GM18520 (cell line): ENCODE results near the gene SLC7A5.
"Not testable (repeated sequence)": the region's sequence is repeated elsewhere in the genome, so short reads cannot be mapped to it uniquely, and the experiment has no call there.

ENCODE experiments used
- ATAC-seq: cut with Tn5 transposase; IDR thresholded peaks from one replicate; pipeline ENCODE4 v1.9.1; 2021; ENCODE audit not compliant: unreplicated experiment

Gene SLC7A5

DNA sequence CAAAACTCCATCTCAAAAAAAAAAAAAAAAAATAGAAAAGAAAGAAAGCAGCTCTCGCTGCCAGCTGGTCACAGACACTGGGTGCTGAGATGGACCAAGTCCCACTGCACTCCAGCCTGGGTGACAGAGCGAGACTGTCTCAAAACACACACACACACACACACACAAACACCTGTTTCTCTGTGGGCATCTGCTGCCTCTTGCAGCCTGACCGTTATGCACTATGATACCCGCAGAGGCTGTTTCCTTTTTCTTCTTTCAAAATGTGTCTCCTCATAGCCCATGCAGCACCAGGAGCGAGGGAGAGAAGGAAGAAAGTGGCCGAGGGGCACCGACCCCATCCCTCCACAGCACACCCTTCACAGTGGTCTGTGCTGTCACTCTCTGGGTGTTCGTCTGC lies 66.6 kb downstream of the SLC7A5 start:
- no peak for ATAC-seq

DNA sequence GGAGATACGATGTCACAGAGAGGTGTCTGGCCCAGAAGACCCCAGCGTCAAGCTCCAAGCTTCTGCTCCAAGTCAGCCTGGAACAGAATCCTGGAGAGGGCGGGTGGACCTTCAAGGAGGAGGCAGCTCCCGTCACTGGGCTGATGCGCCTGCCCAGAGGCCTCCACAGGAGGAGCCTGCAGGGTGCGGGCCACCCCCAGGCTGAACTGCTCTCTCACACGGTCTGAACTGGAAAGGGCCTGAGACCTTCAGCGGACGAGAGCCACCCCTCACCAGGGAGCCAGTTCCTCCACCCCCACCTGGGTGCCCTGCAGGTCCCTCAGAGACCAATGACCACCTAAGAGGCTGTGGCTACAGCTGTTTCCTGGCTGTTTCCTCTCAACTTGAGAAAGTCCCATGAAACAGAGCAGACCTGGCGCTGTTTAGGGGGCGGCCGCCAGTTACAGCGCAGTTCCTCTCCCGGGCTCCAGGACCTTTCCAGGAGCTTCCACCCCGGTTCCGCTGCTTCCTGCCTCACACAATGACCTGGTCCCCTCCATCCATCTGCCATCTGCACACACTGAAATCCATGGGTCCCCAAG lies 67.5 kb downstream of the SLC7A5 start:
- ATAC-seq = no peak

DNA sequence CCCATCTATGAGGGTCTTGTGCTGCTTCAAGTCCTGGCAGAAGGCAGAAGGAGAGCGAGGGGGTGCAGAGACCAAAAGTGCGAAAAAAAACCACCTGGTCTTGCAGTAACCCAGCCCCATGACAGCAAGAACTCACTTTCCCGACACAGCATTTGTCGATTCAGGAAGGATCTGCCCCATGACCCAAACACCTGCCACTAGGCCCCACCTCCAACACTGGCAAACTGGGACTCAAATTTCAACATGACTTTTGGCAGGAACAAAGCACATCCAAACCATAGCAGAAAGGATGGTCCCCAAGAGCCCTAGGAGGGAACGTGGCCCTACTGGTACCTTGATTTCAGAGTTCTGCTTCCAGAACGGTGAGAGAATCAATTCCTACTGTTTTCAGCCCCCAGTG lies 68.8 kb downstream of the SLC7A5 start:
- no peak for ATAC-seq

DNA sequence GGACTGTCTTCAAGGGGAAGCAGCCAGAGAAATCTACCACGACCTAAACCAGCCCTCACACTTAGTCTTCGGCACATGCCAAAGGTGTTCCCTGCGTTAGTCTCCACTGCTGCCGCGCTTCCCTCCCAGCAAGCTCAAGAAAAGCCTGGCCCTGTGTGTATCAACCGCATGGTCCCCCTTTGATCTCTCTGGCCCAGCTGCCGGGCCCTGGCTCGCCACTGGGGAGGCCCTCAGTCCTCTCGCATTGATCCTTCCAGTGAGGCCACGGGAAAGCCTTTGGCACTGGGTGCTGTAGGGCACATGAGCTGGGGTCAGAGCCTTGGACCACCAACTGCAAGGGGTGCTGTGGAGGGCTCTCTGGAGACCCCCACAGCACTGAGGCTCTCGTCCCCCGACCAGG lies 74.0 kb downstream of the SLC7A5 start:
- ATAC-seq = no peak

DNA sequence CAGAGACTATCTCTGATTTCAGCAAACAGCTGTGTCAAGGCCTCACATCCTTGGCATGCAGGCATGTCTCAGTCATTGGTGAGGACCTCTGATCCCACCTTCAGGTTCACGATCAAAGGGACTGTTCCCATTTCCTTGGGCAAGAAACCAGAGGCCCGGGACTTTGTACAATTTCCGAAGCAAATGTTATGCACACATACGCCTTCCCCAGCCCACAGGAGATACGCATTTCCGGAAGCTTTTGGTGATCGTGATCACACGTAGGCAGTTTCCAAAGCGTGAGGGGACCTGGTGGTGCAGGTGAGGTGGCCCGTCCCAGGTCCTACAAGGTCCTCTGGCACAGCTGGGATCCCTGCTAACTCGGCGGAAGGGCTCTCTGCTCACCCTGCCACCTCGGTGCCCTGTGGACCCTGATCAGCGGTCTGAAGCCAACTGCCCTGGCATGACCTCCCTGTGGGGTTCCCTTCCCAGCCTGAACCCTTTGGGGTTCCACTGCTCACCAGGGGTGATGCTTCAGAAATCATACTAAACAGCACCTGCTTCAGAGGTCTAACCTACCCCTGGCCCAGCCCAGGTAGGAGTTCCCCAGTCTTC lies 74.7 kb downstream of the SLC7A5 start:
- ATAC-seq = no peak

DNA sequence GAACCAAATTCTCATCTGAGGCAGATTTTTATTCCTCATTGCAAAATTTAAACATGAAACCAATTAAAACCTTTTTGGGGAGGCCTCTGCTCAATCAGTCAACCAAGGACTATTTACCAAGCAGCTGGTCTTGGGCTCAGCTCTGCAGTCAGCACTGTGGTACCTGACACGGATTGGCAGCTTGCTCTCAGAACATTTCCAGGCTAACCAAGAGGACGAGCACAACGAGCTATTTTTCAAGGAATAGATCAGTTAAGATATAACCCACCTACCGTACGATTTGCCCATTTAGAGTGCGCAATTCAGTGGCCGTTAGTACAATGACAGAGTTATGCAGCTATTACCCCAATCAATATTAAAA lies 77.1 kb downstream of the SLC7A5 start:
- ATAC-seq = no peak

DNA sequence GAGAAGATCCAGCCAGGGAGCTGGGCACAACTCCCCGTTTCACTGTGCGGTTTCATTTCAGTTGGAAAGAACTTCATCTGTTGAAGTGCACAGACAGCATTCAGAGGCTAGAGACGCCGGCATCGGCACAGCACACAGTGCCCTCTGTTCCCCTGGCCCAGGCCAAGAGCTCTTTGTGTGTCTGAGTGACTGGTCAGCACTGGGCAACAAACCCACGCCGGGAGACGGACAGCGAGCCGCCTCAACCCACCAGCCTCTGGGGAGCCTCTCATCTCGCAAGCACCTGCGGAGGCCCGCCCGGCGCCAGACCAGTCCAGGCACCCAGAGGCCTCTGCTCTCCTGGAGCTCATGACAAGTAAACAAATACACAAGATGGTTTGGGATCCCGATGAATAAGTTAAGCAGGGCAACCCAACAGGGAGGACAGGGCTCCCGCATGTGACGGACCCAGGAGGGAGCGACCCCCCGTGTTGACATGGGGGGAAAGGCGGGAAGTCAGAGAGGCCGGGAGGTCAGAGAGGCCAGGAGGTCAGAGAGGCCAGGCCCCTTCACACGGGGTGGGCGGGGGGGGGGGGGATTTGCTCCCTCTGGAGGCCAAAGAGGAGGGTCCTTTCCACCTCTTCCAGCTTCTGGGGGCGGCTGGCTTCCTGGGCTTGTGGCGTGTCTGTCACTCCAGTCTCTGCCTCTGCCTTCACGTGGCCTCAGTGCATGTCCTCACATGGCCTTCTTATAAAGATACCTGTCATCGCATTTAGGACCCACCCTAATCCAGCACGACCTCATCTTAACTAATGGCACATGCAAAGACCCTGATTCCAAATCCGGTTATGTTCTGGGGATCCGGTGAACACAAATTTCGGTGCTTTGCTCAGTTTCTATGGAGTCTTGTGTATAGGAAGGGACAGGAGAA lies 77.8 kb downstream of the SLC7A5 start:
- no peak for ATAC-seq

DNA sequence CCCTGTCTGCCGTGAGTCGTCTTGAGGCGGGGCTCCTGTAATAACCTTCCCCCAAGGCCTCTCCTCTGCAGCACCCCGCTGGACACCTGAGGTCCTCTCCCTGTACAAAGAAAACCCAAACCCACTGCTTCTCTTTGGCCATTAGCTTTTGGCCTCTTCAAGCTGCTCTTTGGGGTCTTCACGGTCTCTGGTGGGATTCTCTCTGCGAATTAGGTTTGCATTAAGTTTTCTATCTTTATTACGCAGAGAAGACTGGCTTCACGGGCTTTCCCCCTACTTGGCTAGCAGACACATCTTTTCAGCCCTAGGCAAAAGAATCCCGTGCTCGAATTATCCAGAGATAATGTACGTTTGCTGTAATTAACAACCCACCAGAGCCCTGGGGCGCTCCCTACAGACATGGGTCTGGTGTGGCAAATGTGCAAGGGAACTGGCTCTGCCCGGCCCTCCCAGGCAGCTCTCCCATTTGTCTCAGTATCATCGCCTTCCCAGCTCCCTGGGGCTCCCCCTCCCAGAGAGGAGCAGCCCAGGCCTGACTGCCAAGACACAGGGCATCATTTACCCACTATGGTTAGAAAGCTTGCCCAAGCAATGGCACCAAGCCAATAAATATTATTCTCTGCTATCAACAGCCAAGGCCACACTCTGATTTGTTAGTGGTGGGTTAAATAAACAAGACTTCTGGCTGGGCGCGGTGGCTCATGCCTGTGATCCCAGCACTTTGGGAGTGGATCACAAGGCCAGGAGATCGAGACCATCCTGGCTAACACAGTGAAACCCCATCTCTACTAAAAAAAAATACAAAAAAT lies 78.8 kb downstream of the SLC7A5 start:
- no peak for ATAC-seq

DNA sequence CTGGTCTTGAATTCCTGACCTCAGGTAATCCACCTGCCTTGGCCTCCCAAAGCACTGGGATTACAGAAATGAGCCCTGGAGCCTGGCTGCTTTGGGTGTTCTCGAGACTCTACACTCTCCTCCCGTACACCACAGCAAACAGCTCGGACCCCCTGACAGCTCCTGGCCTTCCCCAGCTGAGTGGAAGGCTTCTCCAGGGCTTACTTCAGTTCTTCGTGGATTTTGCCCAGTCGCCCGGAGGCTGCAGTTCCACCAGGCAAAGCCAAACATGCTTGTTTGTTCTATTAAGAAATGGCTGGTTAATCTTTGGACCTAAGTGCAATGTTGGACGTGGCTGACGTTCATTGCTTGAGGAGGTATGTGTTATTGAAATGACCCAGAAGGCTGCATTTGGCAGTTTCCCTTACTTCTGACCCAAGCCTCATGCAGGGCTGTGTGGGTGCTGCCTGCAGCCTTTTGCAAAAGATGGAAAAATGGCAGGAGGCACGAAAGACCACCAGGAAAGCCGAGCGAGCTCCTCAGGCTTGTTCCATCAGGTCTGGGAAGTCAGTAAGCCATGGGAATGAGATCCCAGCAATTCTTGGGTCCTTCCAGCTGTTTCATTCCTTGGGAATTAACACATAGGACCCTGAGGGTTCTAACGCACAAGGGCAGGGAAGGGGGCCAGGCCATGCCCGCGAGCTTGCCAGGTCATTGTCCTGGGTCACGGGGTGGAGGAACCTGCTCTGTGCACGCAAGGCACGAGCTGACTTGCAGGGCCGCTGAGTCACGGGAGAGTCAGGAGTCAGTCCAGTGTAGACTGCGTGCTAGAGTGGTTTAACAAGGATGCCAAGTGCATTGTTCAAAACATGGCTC lies 79.6 kb downstream of the SLC7A5 start:
- no peak for ATAC-seq

DNA sequence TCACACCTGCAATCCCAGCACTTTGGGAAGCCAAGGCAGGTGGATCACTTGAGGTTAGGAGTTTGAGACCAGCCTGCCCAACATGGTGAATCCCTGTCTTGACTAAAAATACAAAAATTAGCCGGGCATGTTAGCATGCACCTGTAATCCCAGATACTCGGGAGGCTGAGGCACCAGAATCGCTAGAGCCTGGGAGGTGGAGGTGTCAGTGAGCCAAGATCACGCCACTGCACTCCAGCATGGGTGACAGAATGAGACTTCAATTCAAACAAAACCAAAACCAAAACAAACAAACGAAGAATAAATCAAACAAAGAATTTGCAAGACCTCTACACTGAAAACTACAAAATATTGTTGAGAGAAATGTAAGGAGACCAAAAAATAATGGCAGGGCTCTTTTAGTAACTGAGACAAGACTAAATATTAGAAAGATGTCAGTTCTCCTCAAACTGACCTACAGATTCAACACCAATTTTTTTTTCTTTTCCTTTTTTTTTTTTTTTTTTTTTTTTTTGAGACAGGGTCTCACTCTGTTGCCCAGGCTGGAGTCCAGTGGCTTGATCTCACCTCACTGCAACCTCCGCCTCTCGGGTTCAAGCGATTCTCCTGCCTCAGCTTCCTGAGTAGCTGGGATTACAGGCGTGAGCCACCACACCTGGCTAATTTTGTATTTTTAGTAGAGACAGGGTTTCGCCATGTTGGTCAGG lies 80.4 kb downstream of the SLC7A5 start:
- not testable (repeated sequence) for ATAC-seq

DNA sequence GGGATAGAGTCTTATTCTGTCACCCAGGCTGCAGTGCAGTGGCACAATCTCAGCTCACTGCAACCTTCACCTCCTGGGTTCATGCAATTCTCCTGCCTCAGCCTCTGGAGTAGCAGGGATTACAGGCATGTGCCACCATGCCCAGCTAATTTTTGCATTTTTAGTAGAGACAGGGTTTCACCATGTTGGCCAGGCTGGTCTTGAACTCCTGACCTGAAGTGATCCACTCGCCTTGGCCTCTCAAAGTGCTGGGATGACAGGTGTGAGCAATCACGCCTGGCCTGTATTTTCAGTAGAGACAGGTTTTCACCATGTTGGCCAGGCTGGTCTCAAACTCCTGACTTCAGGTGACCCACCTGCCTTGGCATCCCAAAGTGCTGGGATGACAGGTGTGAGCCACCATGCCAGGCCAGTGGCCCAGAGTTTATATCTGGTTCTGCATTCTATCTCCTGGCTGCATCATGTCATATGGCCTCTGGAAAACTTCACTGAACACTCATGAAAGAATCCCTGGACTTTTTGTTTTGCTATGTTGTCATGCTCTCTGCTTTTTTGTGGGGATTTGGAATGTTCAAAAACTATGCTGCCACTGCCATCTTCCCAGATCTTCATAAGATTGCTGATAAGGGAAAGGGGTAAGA lies 81.7 kb downstream of the SLC7A5 start:
- not testable (repeated sequence) for ATAC-seq

DNA sequence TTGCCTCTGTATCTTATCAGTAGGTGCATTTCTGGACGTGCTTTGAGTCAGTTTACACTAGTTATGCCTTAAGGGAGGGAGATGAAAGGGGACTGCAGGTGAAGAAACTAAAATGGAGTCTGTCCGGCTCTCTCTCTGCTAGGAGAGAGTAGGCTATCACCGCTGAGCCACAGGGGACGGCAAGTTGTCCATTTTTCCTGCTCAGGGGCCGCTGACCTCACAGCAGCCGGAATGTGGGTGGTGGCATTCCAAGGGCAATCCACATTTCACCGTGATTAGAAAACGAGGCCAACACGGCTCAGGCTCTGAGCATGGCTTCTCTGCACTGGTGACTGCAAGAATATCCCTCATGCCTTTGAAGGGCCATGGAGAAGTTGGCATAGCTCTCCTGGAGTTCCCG lies 84.5 kb downstream of the SLC7A5 start:
- ATAC-seq = no peak

DNA sequence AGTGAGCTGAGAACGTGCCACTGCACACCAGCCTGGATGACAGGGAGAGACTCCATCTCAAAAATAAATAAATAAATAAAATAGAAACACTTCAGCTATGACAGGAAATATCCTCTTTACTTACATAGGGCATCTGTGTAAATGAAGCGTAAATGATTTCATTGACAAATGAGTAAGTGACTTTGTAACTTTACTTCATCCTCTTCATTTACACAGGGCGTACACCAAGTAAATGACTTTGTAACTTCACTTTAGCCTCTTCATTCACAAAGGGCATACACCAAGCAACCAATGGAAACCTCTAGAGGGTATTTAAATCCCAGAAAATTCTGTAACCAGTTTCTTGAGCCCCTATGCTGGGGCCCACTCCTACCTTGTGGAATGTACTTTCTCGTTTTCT lies 87.3 kb downstream of the SLC7A5 start:
- no peak for ATAC-seq

DNA sequence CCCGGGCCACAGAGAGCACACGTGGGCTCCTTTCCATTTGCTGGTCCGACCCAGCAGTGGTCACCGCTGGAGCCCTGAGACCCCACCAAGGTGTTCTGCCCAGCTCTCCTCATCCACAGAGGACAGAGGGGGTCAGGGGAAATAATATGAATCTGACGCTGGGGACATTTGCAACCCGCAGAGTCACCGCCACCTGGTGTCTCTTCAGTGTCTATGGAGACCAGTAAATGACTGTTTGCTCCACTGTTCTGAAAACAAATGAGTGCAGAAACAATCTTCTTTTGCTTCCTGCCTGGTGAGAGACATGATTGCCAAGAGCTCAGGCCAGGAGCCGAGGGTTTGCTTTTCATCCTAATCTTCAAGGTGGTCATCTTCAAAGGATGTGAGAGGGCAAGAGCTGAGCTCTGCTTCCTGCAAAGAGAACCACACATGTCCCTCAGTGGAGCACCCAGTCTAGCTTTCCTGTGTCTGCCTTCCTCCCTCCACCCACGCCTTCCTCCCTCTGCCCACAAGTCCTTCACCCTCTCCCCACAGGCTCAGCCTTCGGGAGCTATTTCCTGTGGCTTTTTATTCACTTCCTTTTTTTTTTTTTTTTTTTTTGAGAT lies 88.8 kb downstream of the SLC7A5 start:
- no peak for ATAC-seq
